K562 (cell line): ENCODE measurements around the gene NME7.

ENCODE experiments used
- BACH1 ChIP-seq: fragments of 200-800 bp; sonication (Bioruptor generic); IDR thresholded peaks from 2 replicates; pipeline ENCODE4 v1.6.1; 2016; ENCODE audit warnings: missing genetic modification characterization, missing compliant biosample characterization
- FOS ChIP-seq: IDR thresholded peaks from 3 replicates; pipeline ENCODE4 v1.6.1; 2011; ENCODE audit not compliant: insufficient read length; ENCODE audit errors: extremely low read depth
- SP2 ChIP-seq: IDR thresholded peaks from 2 replicates; pipeline ENCODE4 v1.6.1; 2011; ENCODE audit warnings: mild to moderate bottlenecking, low read depth, low read length, moderate library complexity; ENCODE audit not compliant: poor library complexity, severe bottlenecking; ENCODE audit errors: extremely low read depth

DNA sequence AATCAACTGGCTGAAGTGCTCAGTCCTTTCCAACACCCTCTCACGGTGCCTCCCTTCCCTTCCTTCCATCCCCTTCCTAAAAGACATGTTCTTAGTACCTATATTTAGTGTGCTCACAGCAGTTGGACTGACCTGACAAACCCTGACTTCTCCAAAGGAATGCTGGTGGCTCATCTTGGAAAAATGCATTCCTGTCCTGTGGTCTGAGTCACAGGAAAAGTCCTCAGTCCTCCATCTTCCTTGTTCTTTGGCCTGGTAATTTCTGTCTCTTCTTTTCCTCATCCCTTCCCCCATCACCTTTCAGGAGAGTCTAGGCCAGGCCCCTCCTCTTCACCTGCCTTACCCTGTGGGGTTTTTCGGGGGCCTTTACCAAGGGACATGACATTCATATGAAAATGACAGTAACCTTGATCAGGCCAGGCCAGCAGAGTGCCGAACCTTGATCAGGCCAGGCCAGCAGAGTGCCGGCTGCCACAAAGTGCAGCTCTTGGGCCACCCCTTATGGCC, 253.9 kb downstream of the NME7 start:
- TF ChIP-seq FOS (no peak), SP2 (no peak), BACH1 (no peak)
